Thyroid gland (tissue), 4 donors: ENCODE results near the gene SLC25A11. TPM values are rescaled to one million over a fixed set of nuclear protein-coding genes. Genes with fewer than 3 reads are reported as not detected.

Source experiments
- DNase-seq, 2 donors: peaks; one replicate each; pipeline ENCODE4 v3.0.0-alpha.2; 2019
- H3K27ac ChIP-seq, 3 donors: fragments of 200-600 bp; sonication (generic); 1 replicate in 2 of 3; 2 replicates in 1 of 3; pipeline ENCODE4 v1.5.1; 2016 to 2019; ENCODE audit warnings: mild to moderate bottlenecking in 1 of 3, moderate library complexity in 1 of 3
- H3K27me3 ChIP-seq: fragments of 200-600 bp; sonication (generic); one replicate; pipeline ENCODE4 v1.5.1; 2019
- H3K36me3 ChIP-seq, 2 donors: fragments of 200-600 bp; sonication (generic); one replicate each; pipeline ENCODE4 v1.5.1; 2016 to 2019
- H3K4me1 ChIP-seq, 2 donors: fragments of 200-600 bp; sonication (generic); one replicate each; pipeline ENCODE4 v1.5.1; 2017 to 2019
- H3K4me3 ChIP-seq, 3 donors: fragments of 200-600 bp; sonication (generic); replicated peaks in 1 of 3; 1 replicate in 2 of 3; 2 replicates in 1 of 3; pipeline ENCODE4 v1.5.1; 2016; ENCODE audit warnings: mild to moderate bottlenecking in 1 of 3
- H3K9me3 ChIP-seq: fragments of 200-600 bp; sonication (generic); one replicate; pipeline ENCODE4 v1.5.1; 2017
- POLR2A ChIP-seq, 2 donors: fragments of 450-650 bp; IDR thresholded peaks; one replicate each; pipeline ENCODE4 v1.6.1; 2017; ENCODE audit warnings: antibody characterized with exemption in 2 of 2, mild to moderate bottlenecking in 2 of 2, moderate library complexity in 1 of 2
- WGBS, 2 donors: methylation state at CpG; one replicate each; pipeline ENCODE4 v1.1.5; 2017; 5-methylcytosine and 5-hydroxymethylcytosine counted together
- intact Hi-C: fragments of 100-400 bp; cut with DNase I; formaldehyde crosslinking; loops from one replicate; pipeline ENCODE4 v1.15.1; 2023
- total RNA-seq, 4 donors: library from RNA; depleted of rRNA; stranded (reverse); fragments of >200 nt; gene quantifications; one replicate each; pipeline ENCODE4 v1.2.3, GENCODE V29; 2016
- TF ChIP-seq, protein P1 (sequence below), 6 experiments: fragments of 200-600 bp in 3 of 6; fragments of 450-650 bp in 3 of 6; sonication (generic) in 3 of 6; IDR thresholded peaks; one replicate each; pipeline ENCODE4 v1.5.1; 2016 to 2019; ENCODE audit warnings: antibody characterized with exemption in 6 of 6, mild to moderate bottlenecking in 2 of 6, inconsistent platforms in 1 of 6, moderate library complexity in 1 of 6

SLC25A11 gene
- total RNA-seq, 4 donors from 2014 or later = 29.3 to 62.4 (median 48.4) TPM

DNA sequence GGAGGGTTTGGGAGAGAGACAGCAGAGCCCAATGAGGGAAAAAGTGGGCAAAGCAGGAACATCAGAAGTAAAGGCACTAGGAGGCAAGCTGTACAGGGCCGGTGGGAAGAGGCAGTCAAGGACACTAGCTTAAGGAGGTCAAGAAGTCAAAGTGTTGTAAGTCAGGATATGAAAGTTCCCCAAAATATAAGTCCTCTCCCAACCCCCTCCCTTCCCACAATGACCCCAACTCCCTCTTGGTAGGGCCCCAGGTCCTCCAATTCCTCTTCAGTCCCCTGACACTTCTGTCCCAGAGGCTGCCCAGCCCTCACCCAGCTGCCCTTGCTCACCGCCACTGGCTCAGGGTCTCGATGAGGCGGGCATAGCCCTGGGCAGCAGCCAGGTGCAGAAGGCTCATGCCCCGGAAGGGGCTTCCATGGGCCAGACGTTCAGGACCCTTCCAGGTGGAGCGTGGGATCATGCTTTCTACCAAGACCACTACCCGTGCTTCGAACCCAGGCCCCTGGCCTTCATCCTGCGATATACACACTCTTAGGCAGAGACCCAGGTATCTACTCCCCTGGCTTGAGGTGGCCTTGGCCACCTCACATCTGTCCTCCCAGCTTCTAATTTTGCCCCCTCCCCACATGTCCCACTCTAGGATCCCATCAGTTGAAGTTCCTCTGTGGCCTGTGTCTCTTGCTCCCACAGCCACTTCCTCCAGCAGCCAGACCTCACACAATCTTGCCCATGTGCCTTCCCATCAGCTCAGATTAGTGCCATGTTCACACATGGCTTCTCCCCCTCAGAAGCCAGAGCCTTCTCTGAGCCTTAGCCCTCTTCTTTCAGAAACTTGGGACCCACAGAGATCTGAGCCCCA, 33.6 kb upstream of the SLC25A11 start:
- H3K4me1 ChIP-seq = peaks cover 5 to 8% of the 10 kb centered on the region in 2 donors
- H3K9me3 ChIP-seq = no peaks in the 10 kb centered on the region
- H3K27ac ChIP-seq = no peak overlapping the region
- H3K4me3 ChIP-seq = no peak overlapping the region
- no peak for TF ChIP-seq POLR2A (IDR thresholded peaks at IDR 0.05)
- TF ChIP-seq, protein P1, sequence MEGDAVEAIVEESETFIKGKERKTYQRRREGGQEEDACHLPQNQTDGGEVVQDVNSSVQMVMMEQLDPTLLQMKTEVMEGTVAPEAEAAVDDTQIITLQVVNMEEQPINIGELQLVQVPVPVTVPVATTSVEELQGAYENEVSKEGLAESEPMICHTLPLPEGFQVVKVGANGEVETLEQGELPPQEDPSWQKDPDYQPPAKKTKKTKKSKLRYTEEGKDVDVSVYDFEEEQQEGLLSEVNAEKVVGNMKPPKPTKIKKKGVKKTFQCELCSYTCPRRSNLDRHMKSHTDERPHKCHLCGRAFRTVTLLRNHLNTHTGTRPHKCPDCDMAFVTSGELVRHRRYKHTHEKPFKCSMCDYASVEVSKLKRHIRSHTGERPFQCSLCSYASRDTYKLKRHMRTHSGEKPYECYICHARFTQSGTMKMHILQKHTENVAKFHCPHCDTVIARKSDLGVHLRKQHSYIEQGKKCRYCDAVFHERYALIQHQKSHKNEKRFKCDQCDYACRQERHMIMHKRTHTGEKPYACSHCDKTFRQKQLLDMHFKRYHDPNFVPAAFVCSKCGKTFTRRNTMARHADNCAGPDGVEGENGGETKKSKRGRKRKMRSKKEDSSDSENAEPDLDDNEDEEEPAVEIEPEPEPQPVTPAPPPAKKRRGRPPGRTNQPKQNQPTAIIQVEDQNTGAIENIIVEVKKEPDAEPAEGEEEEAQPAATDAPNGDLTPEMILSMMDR (IDR thresholded peaks at IDR 0.05) = no peak
- peaks cover 34 to 45% of the 10 kb centered on the region in 2 donors for H3K36me3 ChIP-seq
- whole genome bisulfite sequencing, 2 donors = 93 to 97% methylated on average over 9 to 10 of the region's 10 CpGs
- intact Hi-C loops = no loop called here
- DNase-seq = no peak
- no peaks in the 10 kb centered on the region for H3K27me3 ChIP-seq

DNA sequence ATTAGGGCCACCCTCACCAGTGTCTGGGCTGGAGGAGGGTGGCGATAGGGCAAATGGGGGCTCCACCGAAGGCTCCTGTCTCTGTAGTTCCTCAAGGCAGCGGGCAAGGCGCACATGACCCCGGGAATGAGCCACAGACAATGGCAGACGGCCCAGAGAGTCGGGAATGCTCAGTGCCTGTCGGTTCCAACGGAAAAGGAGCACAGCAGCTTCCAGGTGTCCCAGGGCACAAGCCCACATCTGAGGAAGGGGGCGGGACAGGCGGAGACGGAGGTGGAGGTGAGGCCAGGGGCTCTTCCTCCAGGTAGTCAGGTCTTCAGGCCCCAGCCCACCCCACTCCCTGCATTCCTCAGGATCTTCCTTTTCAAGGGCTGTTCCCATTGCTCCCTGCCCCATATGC, 32.9 kb upstream of the SLC25A11 start:
- no peak for DNase-seq
- no peak for TF ChIP-seq POLR2A (IDR thresholded peaks at IDR 0.05)
- TF ChIP-seq, protein P1 (IDR thresholded peaks at IDR 0.05) = no peak
- Histone ChIP-seq H3K27me3 (no peaks in the 10 kb centered on the region), H3K4me3 (no peak overlapping the region), H3K36me3 (peaks cover 26 to 38% of the 10 kb centered on the region in 2 donors), H3K9me3 (no peaks in the 10 kb centered on the region), H3K4me1 (peaks cover 11 to 14% of the 10 kb centered on the region in 2 donors), H3K27ac (no peak overlapping the region)
- 79 to 82% methylated on average over 12 of the region's 12 CpGs for WGBS, 2 donors
- intact Hi-C loops = no loop called here

DNA sequence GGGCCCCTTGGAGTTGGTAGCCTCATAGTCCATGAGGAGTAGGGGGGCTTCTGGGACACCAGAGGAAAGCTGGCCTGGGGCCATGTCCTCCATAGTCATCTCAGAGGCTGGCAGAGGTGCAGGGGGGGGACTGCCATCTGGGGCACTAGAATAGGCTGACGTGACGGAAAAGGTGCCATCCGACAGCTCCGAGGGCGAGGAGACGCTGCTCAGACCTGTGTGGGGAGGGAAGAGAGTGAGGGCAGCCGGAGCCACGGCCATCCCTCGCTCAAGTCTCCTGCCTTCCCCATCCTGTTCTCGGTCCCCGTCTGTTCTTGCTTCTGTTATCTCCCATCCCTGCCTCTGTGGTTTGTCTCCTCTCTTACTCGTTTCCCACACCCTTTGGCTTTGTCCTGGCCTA, 32.5 kb upstream of the SLC25A11 start:
- Histone ChIP-seq H3K27me3 (no peaks in the 10 kb centered on the region), H3K9me3 (no peaks in the 10 kb centered on the region), H3K4me1 (peaks cover 11 to 14% of the 10 kb centered on the region in 2 donors), H3K36me3 (peaks cover 22 to 34% of the 10 kb centered on the region in 2 donors), H3K27ac (no peak overlapping the region), H3K4me3 (no peak overlapping the region)
- 94 to 97% methylated on average over 12 of the region's 12 CpGs for WGBS, 2 donors
- intact Hi-C loops = no loop called here
- TF ChIP-seq, protein P1 (IDR thresholded peaks at IDR 0.05) = no peak
- no peak for TF ChIP-seq POLR2A (IDR thresholded peaks at IDR 0.05)
- no peak for DNase-seq

DNA sequence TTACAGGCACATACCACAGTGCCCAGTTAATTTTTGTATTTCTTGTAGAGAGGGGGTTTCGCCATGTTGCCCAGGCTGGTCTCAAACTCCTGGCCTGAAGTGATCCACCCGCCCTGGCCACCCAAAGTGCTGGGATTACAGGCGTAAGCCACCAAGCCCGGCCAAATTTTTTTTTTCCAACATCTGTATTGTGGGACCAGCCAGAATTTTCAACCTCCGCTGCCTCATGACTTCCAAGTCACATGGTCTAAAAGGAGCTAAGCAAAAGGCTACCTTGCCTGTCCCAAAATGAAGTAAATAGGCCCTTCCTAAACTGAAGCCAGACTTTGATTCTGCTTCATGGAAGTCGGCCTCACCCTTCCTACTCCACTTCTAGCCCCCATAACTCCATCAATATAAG, 32.0 kb upstream of the SLC25A11 start:
- H3K27ac ChIP-seq = no peak overlapping the region
- DNase-seq = no peak

GRCh38 chr17:4970273-4970672, 30.4 kb upstream of the SLC25A11 start:
- DNase-seq = no peak
- WGBS, 2 donors = 91 to 95% methylated on average over 8 of the region's 8 CpGs
- Histone ChIP-seq H3K4me1 (peaks cover 20 to 25% of the 10 kb centered on the region in 2 donors), H3K9me3 (no peaks in the 10 kb centered on the region), H3K4me3 (no peak overlapping the region), H3K27me3 (no peaks in the 10 kb centered on the region), H3K27ac (no peak overlapping the region), H3K36me3 (peaks cover 20 to 22% of the 10 kb centered on the region in 2 donors)
- intact Hi-C loops = no loop called here
- TF ChIP-seq POLR2A (IDR thresholded peaks at IDR 0.05) = no peak
- TF ChIP-seq, protein P1 (IDR thresholded peaks at IDR 0.05) = no peak

More for the DNA sequence above, 32.0 kb upstream of the SLC25A11 start:
- TF ChIP-seq POLR2A (IDR thresholded peaks at IDR 0.05) = no peak
- Histone ChIP-seq H3K9me3 (no peaks in the 10 kb centered on the region), H3K4me1 (peaks cover 11 to 14% of the 10 kb centered on the region in 2 donors), H3K36me3 (peaks cover 22 to 29% of the 10 kb centered on the region in 2 donors), H3K27me3 (no peaks in the 10 kb centered on the region), H3K4me3 (no peak overlapping the region)
- intact Hi-C loops = no loop called here
- 87 to 89% methylated on average over 6 of the region's 6 CpGs for WGBS, 2 donors
